Stromal cell of bone marrow (primary cell): ENCODE data around the gene PRKCA.
"Not testable (repeated sequence)": the region's sequence is repeated elsewhere in the genome, so short reads cannot be mapped to it uniquely, and the experiment has no call there.

Experiments
- DNase-seq: peaks from one replicate; pipeline ENCODE4 v3.0.0-alpha.2; 2012; ENCODE audit warnings: low read depth

Gene PRKCA

GRCh38 chr17:66715076-66715675 lies 412.8 kb downstream of the PRKCA start:
- no peak for DNase-seq

- DNase-seq = peak; percentile 35
Measured at GRCh38 chr17:66715745-66716156, 413.3 kb downstream of the PRKCA start.

GRCh38 chr17:66716236-66717026 lies 414.0 kb downstream of the PRKCA start:
- DNase-seq = no peak

GRCh38 chr17:66717641-66718058 lies 415.2 kb downstream of the PRKCA start:
- DNase-seq = no peak

- DNase-seq = no peak
Measured at GRCh38 chr17:66720027-66720426, 417.6 kb downstream of the PRKCA start.

GRCh38 chr17:66720567-66720966 lies 418.2 kb downstream of the PRKCA start:
- DNase-seq = no peak

GRCh38 chr17:66722341-66722740 lies 419.9 kb downstream of the PRKCA start:
- DNase-seq = no peak

- DNase-seq = peak; percentile 83
Measured at GRCh38 chr17:66724581-66725341, 422.3 kb downstream of the PRKCA start.

- DNase-seq = not testable (repeated sequence)
Measured at GRCh38 chr17:66725438-66725837, 423.0 kb downstream of the PRKCA start.

- no peak for DNase-seq
Measured at GRCh38 chr17:66725956-66726355, 423.5 kb downstream of the PRKCA start.

- no peak for DNase-seq
Measured at GRCh38 chr17:66726371-66726770, 424.0 kb downstream of the PRKCA start.

GRCh38 chr17:66726846-66727245 lies 424.4 kb downstream of the PRKCA start:
- DNase-seq = no peak

GRCh38 chr17:66727634-66728570 lies 425.5 kb downstream of the PRKCA start:
- no peak for DNase-seq

- DNase-seq = no peak
Measured at GRCh38 chr17:66730461-66730923, 428.1 kb downstream of the PRKCA start.

- no peak for DNase-seq
Measured at GRCh38 chr17:66733759-66734158, 431.3 kb downstream of the PRKCA start.

- no peak for DNase-seq
Measured at GRCh38 chr17:66734186-66734943, 432.0 kb downstream of the PRKCA start.

- peak; percentile 71 for DNase-seq
Measured at GRCh38 chr17:66737524-66737923, 435.1 kb downstream of the PRKCA start.

- DNase-seq = no peak
Measured at GRCh38 chr17:66738301-66738700, 435.9 kb downstream of the PRKCA start.

GRCh38 chr17:66739553-66739952 lies 437.1 kb downstream of the PRKCA start:
- no peak for DNase-seq

- DNase-seq = no peak
Measured at GRCh38 chr17:66740226-66740625, 437.8 kb downstream of the PRKCA start.

GRCh38 chr17:66743511-66743910 lies 441.1 kb downstream of the PRKCA start:
- no peak for DNase-seq
